T-helper 1 cell treated with Interleukin-12 subunit alpha and Interleukin-12 subunit beta and Interleukin-4 antibody, amounts not matched to agents 30 μg/mL and 1 μg/mL, for 36 hours (primary cell): ENCODE results near the gene PARS2.

Source experiments
- H3K27ac Mint-ChIP-seq: one replicate; pipeline ENCODE4 v1.8.0; 2021; ENCODE audit warnings: mild to moderate bottlenecking, mixed read lengths
- H3K27me3 Mint-ChIP-seq: one replicate; pipeline ENCODE4 v1.8.0; 2021; ENCODE audit warnings: low read depth, mixed read lengths
- H3K36me3 Mint-ChIP-seq: one replicate; pipeline ENCODE4 v1.8.0; 2021; ENCODE audit warnings: low read depth, mixed read lengths
- H3K4me1 Mint-ChIP-seq: one replicate; pipeline ENCODE4 v1.8.0; 2021; ENCODE audit warnings: low read depth, mixed read lengths
- H3K4me3 Mint-ChIP-seq: one replicate; pipeline ENCODE4 v1.8.0; 2021; ENCODE audit warnings: mild to moderate bottlenecking, moderate library complexity, mixed read lengths
- H3K9me3 Mint-ChIP-seq: one replicate; pipeline ENCODE4 v1.8.0; 2021; ENCODE audit warnings: mixed read lengths

Gene PARS2

DNA sequence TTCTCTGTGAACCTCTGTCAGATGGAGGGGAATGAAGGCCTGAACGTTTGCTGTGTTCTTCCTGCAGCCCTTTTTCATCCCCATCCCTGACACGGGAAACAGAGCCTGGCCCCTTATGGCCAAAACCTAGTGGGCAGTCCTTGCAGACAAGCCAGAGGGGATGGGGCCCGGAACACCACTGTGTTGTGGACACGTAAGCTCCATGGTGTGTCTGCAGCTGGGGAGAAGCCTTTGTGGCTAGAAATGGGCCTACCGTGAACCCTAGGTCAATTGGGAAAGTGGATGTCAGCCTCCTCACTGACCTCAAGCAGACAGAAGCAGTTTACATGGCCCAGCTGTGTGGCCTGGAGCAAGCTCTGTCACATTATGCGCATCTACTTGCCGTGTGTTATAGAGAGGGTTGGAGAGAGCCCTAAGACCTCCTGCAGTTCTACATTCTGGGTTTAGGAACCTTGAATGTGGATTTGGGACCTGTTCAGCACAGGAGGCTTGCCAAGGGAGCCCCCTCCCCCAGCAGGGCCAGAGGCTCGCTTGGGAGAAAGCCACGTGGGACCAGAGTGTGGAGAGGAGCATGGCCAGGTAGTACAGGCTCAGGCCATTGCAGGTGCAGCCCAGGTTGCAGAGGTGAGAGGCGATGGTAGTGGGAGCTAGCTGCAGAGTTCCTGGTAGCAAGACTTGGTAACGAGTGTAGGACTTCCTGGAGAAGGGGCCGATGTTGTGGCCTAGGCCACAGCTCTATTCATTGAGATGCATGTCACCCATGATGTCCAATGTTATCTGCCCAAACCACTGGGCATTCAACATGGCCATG is 20.7 kb downstream of the PARS2 start:
- H3K36me3 Mint-ChIP-seq: peaks cover 21% of the 10 kb centered on the region
- no peak overlapping the region for H3K4me3 Mint-ChIP-seq
- H3K27me3 Mint-ChIP-seq: no peaks in the 10 kb centered on the region
- H3K4me1 Mint-ChIP-seq: no peaks in the 10 kb centered on the region
- H3K9me3 Mint-ChIP-seq: no peaks in the 10 kb centered on the region
- no peak overlapping the region for H3K27ac Mint-ChIP-seq

DNA sequence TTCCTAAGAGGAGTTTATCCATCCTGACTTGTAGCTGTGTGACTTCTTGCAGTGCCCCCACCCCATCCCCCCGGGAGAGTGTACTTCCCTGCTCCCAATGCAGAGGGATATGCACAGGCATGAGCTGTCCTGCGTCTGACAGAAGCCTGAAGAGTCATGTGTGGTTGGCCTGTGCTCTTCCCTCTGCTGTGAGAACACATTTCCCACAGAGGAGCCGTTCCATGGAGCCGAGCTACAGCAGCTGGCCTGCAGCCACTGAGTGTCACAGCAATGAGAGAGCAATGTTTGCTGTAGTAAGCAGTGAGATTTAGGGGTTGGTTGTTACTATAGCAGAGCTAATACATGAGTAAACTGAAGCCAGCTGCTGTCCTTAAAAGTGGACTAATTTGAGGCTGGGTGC is 22.0 kb downstream of the PARS2 start:
- Mint-ChIP-seq H3K9me3 (no peaks in the 10 kb centered on the region), H3K4me3 (no peak overlapping the region), H3K27me3 (no peaks in the 10 kb centered on the region), H3K27ac (no peak overlapping the region), H3K36me3 (peaks cover 29% of the 10 kb centered on the region), H3K4me1 (no peaks in the 10 kb centered on the region)

DNA sequence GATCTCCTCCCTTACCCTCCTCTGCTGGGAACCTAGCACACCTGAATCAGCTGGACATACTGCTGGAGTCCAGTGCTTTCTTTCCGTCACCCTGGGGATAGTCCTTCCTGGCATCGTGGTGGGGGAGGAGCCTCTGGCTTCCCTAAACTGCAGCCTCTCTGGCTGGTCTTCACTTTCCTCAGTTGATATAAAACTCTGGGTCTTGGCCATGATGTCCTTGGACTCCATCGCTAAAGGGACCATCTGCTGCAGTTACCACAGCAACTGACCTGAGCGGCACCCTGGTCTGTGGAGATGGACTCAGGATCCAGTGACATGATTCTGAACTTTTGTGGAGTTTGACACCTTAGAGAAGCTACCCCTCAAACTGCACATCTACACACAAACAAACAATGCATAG is 22.8 kb downstream of the PARS2 start:
- no peaks in the 10 kb centered on the region for H3K27me3 Mint-ChIP-seq
- H3K27ac Mint-ChIP-seq: no peak overlapping the region
- no peaks in the 10 kb centered on the region for H3K9me3 Mint-ChIP-seq
- no peaks in the 10 kb centered on the region for H3K4me1 Mint-ChIP-seq
- peaks cover 35% of the 10 kb centered on the region for H3K36me3 Mint-ChIP-seq
- H3K4me3 Mint-ChIP-seq: no peak overlapping the region

DNA sequence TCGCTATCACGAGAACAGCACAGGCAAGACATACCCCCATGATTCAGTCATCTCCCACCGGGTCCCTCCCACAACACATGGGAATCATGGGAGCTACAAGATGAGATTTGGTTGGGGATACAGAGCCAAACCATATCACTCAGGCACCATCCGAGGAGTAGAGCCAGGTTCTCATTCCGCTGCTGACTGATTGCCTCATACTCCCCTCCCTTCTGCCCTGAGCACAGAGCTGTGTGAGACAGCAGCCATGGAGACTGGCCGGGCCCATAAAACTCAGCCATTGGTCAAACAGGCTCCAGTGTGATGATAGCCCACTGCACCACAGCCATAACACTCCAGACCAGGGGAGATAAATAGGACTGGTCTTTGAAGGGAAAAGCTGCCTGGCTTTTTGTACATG is 26.1 kb downstream of the PARS2 start:
- Mint-ChIP-seq H3K4me1 (no peaks in the 10 kb centered on the region), H3K9me3 (no peaks in the 10 kb centered on the region), H3K27me3 (no peaks in the 10 kb centered on the region), H3K27ac (no peak overlapping the region), H3K36me3 (peaks cover 40% of the 10 kb centered on the region), H3K4me3 (no peak overlapping the region)

DNA sequence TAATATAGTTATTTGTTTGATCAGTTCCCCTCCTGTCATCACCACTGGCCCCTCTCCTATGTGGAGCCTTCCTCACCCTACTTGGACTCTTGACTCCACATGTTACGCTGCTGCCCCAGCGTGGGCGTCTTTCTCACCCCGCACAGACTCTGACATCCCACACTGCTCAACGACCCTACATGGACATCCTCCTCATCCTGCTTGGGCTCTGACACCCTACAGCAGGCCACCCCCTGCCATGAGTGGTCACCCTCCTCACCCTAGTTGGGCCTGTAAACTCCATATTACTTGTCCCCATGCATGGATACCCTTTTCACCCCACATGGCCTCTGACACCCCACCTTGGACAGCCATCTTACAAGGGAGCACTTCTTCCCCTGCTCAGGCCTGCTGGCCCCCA is 27.6 kb downstream of the PARS2 start:
- H3K27ac Mint-ChIP-seq: no peak overlapping the region
- no peaks in the 10 kb centered on the region for H3K9me3 Mint-ChIP-seq
- no peak overlapping the region for H3K4me3 Mint-ChIP-seq
- no peaks in the 10 kb centered on the region for H3K4me1 Mint-ChIP-seq
- H3K27me3 Mint-ChIP-seq: no peaks in the 10 kb centered on the region
- H3K36me3 Mint-ChIP-seq: peaks cover 37% of the 10 kb centered on the region

DNA sequence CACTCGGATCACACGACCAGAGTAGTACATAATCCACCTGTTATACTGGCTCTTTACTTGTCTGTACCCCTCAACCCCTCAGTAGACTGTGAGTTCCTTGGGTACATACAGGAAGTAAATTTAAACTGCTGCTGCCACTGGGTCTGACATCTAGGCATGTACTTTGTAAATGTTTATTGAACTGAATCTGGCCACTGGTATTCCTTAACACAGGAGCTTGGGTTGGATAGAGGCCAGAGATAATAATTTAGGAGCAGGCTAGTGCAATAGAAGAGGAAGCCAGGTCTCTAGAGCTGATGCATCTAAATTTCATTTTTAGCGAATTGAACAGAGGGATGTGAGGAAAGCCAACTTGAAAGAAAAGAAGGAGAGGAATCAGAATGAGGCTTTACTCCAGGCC is 36.3 kb downstream of the PARS2 start:
- H3K9me3 Mint-ChIP-seq: peaks cover 8% of the 10 kb centered on the region
- no peak overlapping the region for H3K27ac Mint-ChIP-seq
- peaks cover 2% of the 10 kb centered on the region for H3K4me1 Mint-ChIP-seq
- H3K4me3 Mint-ChIP-seq: no peak overlapping the region
- no peaks in the 10 kb centered on the region for H3K27me3 Mint-ChIP-seq
- H3K36me3 Mint-ChIP-seq: peaks cover 56% of the 10 kb centered on the region

DNA sequence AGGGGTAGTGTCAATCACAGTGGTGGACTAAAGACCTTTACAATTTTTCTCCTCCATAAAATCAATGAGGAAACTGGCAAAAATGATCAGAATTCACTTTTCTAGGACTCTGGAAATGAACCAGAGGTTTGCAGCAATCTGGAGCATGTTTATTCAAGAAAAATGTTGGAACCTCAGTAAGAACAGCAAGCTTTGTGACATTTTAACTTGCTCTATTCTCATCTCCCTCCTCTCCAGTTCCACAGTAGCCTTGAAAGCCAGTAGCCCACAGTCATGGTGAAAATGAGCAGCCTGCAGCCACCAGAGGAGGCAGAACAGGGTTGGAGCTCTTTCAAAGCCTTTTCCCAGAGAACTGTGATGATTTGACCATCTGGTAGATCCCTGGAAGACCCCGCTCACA is 39.6 kb downstream of the PARS2 start:
- peaks cover 8% of the 10 kb centered on the region for H3K9me3 Mint-ChIP-seq
- peaks cover 4% of the 10 kb centered on the region for H3K4me1 Mint-ChIP-seq
- peaks cover 48% of the 10 kb centered on the region for H3K36me3 Mint-ChIP-seq
- H3K4me3 Mint-ChIP-seq: no peak overlapping the region
- no peaks in the 10 kb centered on the region for H3K27me3 Mint-ChIP-seq
- H3K27ac Mint-ChIP-seq: no peak overlapping the region

DNA sequence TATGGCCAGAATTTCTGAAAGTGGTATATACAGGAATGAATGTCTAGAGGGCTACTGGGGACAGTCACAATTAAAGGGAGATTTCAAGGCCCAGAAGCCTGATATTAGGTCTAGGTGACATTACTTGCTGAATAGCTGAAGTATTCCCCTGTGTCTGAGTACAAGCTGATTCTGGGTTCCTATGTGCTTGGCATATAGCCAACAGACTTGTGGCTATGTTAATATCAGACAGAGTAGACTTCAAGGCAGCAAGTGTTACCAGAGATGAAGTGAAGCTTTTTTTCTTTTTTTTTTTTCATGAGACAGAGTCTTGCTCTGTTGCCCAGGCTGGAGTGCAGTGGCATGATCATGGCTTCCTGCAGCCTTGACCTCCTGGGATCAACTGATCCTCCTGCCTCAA is 40.3 kb downstream of the PARS2 start:
- Mint-ChIP-seq H3K36me3 (peaks cover 51% of the 10 kb centered on the region), H3K4me1 (peaks cover 4% of the 10 kb centered on the region), H3K27me3 (no peaks in the 10 kb centered on the region), H3K4me3 (no peak overlapping the region), H3K9me3 (peaks cover 8% of the 10 kb centered on the region), H3K27ac (no peak overlapping the region)

DNA sequence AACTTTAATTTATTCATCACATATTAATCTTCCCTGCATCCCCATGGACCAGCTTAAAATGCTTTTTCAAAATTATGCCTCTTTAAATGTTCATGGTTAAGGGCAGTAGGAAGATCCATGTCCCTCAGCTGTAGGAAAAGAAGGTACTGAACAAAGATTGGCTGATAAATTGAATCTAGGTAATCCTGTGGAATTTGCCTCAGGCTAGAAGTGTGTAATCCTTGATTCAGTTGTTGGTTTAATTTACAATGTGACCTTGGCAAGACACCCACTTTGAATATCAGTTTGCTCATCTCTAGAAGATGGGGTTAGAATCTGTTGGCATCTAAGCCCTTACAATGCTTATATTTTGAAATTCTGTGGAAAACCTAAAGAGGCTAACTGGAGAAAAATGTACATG is 42.6 kb downstream of the PARS2 start:
- peaks cover 11% of the 10 kb centered on the region for H3K4me1 Mint-ChIP-seq
- no peak overlapping the region for H3K27ac Mint-ChIP-seq
- peaks cover 45% of the 10 kb centered on the region for H3K36me3 Mint-ChIP-seq
- no peaks in the 10 kb centered on the region for H3K27me3 Mint-ChIP-seq
- H3K9me3 Mint-ChIP-seq: peaks cover 8% of the 10 kb centered on the region
- no peak overlapping the region for H3K4me3 Mint-ChIP-seq

DNA sequence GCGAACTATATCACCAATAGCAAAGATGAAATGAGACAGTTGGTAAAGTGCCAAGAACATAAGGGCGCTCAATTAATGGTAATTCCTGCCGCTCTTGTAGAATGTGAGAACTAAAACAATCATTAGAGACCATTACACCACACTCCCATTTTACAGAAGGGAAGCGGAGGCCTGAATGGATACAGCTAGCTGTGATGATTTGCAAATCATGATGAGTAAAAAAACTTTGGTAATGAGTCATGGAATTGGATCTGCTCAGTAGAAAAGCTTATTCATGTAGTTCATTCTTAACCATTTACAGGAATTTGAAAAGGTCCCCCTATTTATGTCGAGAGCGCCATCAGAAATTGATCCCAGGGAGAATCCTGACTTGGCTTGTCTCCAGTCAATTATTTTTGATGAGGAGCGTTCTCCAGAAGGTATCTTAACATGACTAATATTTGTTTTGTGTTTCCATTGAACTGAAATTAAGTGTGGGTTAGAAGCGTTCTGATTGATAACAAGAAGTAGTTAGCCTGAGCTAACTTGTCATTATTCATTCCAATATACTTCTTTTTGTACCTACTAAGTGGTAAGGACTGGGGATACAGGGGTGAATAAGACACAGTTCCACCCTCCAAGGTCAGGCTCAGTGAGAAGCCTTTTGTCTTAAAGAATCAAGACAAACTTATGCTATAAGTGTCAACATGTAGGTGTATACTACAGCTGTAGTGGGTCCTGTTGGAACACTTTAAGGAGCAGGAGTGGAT is 47.9 kb downstream of the PARS2 start:
- H3K36me3 Mint-ChIP-seq: peaks cover 12% of the 10 kb centered on the region
- H3K9me3 Mint-ChIP-seq: no peaks in the 10 kb centered on the region
- peaks cover 22% of the 10 kb centered on the region for H3K4me1 Mint-ChIP-seq
- H3K27me3 Mint-ChIP-seq: no peaks in the 10 kb centered on the region
- peak overlapping the region; percentile 88 for H3K4me3 Mint-ChIP-seq
- H3K27ac Mint-ChIP-seq: peak overlapping the region; percentile 88

DNA sequence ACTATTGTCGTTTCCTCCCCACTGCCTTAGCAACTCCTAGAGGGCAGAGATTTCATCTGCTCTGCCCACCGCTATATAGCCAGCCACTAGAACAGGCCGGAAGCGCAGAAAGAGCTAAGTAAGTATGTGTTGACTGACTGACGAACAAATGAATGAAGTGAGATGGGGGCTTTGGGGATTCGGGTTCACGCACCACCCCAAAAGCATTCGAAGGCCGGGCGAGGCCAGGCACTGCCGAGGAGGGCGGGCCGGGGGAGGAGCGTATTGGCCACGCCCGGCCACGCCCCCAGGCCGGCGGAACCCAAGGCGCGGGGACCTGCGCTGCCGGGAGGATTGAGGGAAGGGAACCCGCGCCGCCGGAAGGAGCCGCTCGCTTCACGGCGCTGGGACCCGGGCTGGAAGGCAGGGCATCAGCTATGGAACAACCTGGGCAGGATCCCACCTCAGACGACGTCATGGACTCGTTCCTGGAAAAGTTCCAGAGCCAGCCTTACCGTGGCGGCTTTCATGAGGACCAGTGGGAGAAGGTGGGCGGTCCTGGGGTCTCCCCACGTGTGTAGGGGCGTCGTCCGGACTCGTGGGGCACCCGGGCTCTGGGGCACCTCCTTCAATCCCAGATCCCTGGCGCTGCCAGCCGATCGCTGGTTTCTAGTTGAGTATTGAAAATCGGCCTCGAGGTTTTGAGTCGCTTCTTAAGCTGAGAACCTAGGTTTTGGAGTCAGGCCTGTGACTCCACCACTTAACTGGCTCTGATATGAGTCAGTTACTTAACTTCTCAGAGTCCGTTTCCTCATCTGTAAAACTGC is 48.6 kb downstream of the PARS2 start, which contains the start of gene TTC4:
TSS of gene TTC4 (plus strand) at position 369 of the 806 bp plus-strand sequence. CDS start at position 417, 48 bp downstream.
- Mint-ChIP-seq H3K27me3 (no peaks in the 10 kb centered on the region), H3K4me1 (peaks cover 21% of the 10 kb centered on the region), H3K36me3 (peaks cover 11% of the 10 kb centered on the region), H3K27ac (peak within 1 kb of the TSS; percentile 88), H3K4me3 (peak within 1 kb of the TSS; percentile 88), H3K9me3 (no peaks in the 10 kb centered on the region)

DNA sequence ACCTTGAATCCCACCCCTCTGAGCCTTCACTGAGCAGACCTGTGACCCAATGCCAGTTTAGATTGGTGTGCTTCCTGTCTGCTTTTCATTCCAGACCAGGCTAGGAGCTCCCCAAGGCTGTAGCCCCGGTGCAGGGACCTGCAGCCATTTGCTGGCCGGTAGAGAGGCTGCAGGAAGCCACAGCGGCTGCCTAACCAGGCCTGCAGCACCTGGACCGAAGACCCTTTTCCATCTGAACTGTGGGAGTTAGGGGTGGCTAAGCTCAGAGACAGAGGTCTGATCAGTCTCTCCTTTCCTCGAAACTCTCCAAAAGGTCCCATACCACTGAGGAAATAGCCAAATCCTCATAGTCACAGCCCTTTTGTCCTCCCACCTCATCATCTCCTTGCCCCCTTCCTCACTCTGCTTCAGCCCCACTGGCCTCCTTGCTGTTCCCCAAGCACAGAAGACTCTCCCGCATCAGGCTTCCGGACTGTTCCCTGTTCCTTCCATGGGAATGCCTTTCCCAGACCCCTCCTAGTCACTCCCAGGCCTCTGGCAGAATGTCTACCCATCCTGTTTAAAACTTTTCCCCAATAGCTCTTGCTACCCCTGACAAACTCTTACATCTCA is 49.3 kb downstream of the PARS2 start:
- H3K27ac Mint-ChIP-seq: peak overlapping the region; percentile 88
- no peaks in the 10 kb centered on the region for H3K9me3 Mint-ChIP-seq
- H3K27me3 Mint-ChIP-seq: no peaks in the 10 kb centered on the region
- H3K4me1 Mint-ChIP-seq: peaks cover 21% of the 10 kb centered on the region
- peak overlapping the region; percentile 88 for H3K4me3 Mint-ChIP-seq
- peaks cover 11% of the 10 kb centered on the region for H3K36me3 Mint-ChIP-seq

DNA sequence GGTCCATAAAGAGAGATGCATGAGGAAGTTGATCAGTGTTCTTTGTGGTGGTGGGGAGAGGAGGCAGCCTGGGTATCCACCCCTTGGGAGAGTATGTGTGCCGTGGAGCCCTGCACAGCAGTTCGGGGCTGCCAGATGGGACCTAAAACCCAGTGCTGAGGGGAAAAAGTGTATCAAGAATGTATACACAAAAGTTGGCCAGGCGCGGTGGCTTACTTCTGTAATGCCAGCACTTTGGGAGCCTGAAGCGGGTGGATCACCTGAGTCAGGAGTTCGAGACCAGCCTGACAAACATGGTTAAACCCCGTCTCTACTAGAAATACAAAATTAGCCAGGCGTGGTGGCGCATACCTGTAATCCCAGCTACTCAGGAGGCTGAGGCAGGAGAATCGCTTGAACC is 52.8 kb downstream of the PARS2 start:
- Mint-ChIP-seq H3K4me1 (peaks cover 10% of the 10 kb centered on the region), H3K4me3 (no peak overlapping the region), H3K9me3 (no peaks in the 10 kb centered on the region), H3K36me3 (no peaks in the 10 kb centered on the region), H3K27ac (no peak overlapping the region), H3K27me3 (no peaks in the 10 kb centered on the region)

DNA sequence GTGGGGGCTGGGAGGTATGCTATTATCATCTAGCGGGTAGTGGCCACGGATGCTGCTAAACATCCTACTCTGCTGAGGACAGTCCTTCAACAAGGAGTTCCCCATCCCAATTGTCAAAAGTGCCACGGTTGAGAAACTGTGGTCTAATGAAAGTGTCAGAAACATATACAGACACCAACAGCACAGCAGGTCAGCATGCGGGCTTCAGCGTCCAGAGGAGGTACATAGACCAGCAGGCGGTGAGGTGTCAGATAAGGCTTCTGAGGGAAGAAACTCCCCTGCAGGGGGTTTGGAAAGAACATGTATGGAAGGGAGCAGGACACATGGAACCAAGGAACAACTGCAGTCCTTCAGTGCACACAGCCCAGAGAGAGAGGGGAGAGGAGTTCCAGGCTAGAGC is 53.5 kb downstream of the PARS2 start:
- Mint-ChIP-seq H3K9me3 (no peaks in the 10 kb centered on the region), H3K4me1 (peaks cover 5% of the 10 kb centered on the region), H3K4me3 (no peak overlapping the region), H3K36me3 (no peaks in the 10 kb centered on the region), H3K27me3 (no peaks in the 10 kb centered on the region), H3K27ac (no peak overlapping the region)
